Cardiac muscle cell (in vitro differentiated cells and primary cell): ENCODE measurements around the gene TMEM144. TPM values are rescaled to one million over a fixed set of nuclear protein-coding genes. Genes with fewer than 3 reads are reported as not detected.

ENCODE experiments used
- DNase-seq, 2 donors: peaks; one replicate each; pipeline versions ENCODE4 v3.0.0 to v3.0.0-alpha.2; 2010 to 2017; ENCODE audit warnings: low read depth in 1 of 2, low spot score in 1 of 2
- H3K27ac ChIP-seq: fragments of 200-600 bp; sonication (generic); 2 replicates; pipeline ENCODE4 v1.5.1; 2016
- H3K27me3 ChIP-seq: fragments of 200-600 bp; sonication (generic); 2 replicates; pipeline ENCODE4 v1.6.0; 2016; ENCODE audit warnings: control low read depth
- H3K36me3 ChIP-seq: fragments of 200-600 bp; sonication (generic); 2 replicates; pipeline ENCODE4 v1.5.1; 2016; ENCODE audit warnings: control low read depth
- H3K4me1 ChIP-seq: fragments of 200-600 bp; sonication (generic); 2 replicates; pipeline ENCODE4 v1.8.1; 2017; ENCODE audit warnings: low read depth, mild to moderate bottlenecking, mixed run types
- H3K4me3 ChIP-seq: fragments of 200-600 bp; sonication (generic); 2 replicates; pipeline ENCODE4 v1.5.1; 2016; ENCODE audit warnings: mild to moderate bottlenecking
- H3K9me3 ChIP-seq: fragments of 200-600 bp; sonication (generic); 2 replicates; pipeline ENCODE4 v1.5.1; 2017; ENCODE audit warnings: low read depth, mild to moderate bottlenecking, control low read depth
- polyA plus RNA-seq: library from polyadenylated mRNA; unstranded; fragments of >200 nt; fragmentation: Nextera tagmentation; extraction: Ambion mirVana; gene quantifications from 2 replicates; pipeline ENCODE4 v1.2.1, GENCODE V29; 2016
- total RNA-seq: library from RNA; depleted of rRNA; stranded (reverse); fragments of >200 nt; gene quantifications from 2 replicates; pipeline ENCODE4 v1.2.3, GENCODE V29; 2016
- TF ChIP-seq, protein P1 (sequence below): IDR thresholded peaks from 2 replicates; pipeline ENCODE4 v1.5.1; 2012; ENCODE audit warnings: low read depth, mild to moderate bottlenecking, low read length

Gene TMEM144
- total and polyA plus RNA-seq, 2 experiments from 2014 or later: 11.0 to 11.6 TPM

DNA sequence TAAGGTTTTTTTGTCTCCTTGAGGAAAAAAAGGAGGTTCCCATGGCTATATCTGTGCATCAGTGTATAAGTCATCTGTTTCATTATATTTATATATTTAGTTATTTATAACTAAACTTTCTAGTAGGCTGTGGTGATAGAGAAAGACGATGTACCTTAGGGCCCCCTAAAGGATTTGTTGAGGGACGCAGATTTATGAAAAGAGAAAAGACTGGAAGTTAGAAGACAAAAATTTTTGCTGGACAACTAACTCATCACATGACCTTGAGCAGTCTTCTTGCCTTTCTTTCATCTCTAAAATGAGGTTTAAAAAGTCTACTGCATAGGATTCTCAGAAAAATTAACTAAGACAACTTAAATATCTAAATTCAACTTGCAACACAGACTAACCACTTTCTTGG, 43.6 kb upstream of the TMEM144 start:
- TF ChIP-seq, protein P1, sequence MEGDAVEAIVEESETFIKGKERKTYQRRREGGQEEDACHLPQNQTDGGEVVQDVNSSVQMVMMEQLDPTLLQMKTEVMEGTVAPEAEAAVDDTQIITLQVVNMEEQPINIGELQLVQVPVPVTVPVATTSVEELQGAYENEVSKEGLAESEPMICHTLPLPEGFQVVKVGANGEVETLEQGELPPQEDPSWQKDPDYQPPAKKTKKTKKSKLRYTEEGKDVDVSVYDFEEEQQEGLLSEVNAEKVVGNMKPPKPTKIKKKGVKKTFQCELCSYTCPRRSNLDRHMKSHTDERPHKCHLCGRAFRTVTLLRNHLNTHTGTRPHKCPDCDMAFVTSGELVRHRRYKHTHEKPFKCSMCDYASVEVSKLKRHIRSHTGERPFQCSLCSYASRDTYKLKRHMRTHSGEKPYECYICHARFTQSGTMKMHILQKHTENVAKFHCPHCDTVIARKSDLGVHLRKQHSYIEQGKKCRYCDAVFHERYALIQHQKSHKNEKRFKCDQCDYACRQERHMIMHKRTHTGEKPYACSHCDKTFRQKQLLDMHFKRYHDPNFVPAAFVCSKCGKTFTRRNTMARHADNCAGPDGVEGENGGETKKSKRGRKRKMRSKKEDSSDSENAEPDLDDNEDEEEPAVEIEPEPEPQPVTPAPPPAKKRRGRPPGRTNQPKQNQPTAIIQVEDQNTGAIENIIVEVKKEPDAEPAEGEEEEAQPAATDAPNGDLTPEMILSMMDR: peak; percentile 4
- Histone ChIP-seq H3K4me3 (no peak overlapping the region), H3K27ac (no peak overlapping the region), H3K27me3 (no peaks in the 10 kb centered on the region), H3K4me1 (peaks cover 15% of the 10 kb centered on the region), H3K36me3 (no peaks in the 10 kb centered on the region), H3K9me3 (no peaks in the 10 kb centered on the region)
- DNase-seq: peak in 1 of 2 donors; percentile 62

DNA sequence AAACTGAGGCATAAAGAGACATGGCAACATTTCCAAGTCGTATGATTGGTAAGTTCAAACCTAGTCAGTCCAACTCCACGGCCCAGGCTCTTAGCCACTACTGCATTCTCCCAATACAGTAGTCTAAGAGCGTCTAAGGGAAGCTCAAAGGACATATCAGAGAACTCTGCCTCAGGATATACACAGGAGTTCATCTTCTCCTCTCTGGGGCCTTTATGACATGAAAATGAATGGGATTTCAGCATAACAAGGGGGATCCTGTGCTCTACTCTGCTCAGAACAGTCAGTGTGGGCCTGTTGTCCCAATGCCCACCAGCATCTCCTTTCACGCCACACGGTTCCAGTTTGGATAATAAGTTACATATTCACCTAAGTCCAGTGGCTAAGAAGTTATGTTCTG, 41.7 kb upstream of the TMEM144 start:
- H3K27ac ChIP-seq: no peak overlapping the region
- H3K4me1 ChIP-seq: peaks cover 33% of the 10 kb centered on the region
- DNase-seq: no peak
- H3K36me3 ChIP-seq: no peaks in the 10 kb centered on the region
- TF ChIP-seq, protein P1: no peak
- no peaks in the 10 kb centered on the region for H3K9me3 ChIP-seq
- no peaks in the 10 kb centered on the region for H3K27me3 ChIP-seq
- no peak overlapping the region for H3K4me3 ChIP-seq

DNA sequence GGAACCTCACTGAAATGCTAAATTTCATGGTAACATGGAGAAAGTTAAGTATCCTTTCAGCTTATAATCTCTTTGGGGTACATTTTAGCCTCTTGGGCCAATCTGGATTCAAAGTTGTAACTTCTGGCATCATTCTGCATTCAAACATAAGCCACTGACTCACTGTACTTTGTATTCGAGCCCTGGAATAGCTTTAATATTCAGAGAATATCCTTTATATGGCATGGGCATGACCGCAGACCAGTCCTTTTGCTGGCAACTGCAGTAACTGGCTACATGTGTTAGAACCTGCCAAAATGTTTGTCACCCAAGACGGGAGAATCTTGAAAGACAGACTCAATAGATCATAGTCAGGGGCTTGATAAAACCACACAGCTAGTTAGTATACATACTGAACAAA, 40.8 kb upstream of the TMEM144 start:
- H3K36me3 ChIP-seq: no peaks in the 10 kb centered on the region
- peaks cover 35% of the 10 kb centered on the region for H3K4me1 ChIP-seq
- DNase-seq: peak in 1 of 2 donors; percentile 44
- H3K27ac ChIP-seq: no peak overlapping the region
- TF ChIP-seq, protein P1: no peak
- no peak overlapping the region for H3K4me3 ChIP-seq
- H3K9me3 ChIP-seq: no peaks in the 10 kb centered on the region
- no peaks in the 10 kb centered on the region for H3K27me3 ChIP-seq

DNA sequence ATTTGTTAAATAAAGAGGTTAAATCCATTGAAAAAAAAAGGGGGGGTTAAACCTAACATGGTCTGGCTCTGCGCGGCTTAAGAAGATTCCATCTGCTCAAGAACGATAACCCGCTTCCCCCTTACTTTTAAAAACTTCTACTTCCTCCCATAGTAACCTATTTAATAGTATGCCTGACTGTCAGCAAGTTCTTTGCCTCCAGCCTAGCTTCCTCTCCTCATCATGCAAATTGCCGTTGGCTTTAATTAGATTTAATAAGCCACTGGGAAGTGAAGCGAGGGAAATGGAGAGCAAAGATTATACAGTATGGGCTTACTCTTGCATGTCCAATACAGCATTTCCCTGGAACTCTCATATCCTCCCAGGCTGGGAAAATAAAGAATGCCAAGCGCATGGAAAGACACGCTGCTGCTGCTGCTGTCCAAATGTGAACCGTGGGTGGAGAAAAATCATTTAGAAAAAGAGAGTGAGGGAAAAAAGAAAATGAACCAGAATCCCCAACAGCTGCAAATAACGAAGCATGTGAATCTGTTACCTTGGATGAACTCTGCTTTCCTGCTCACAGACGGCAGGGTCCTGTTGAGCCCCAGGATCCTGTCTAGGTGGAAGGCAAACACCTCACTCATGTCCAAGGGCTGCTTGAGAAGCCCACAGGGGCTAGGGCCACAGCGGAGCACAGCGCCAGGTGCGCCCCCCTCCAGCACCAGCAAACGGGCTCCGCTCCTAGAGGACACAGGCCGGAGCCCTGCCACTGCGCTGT, 40.2 kb upstream of the TMEM144 start:
- no peaks in the 10 kb centered on the region for H3K36me3 ChIP-seq
- H3K27me3 ChIP-seq: no peaks in the 10 kb centered on the region
- no peak overlapping the region for H3K27ac ChIP-seq
- peak in 1 of 2 donors; percentile 60 for DNase-seq
- H3K4me1 ChIP-seq: peaks cover 35% of the 10 kb centered on the region
- no peaks in the 10 kb centered on the region for H3K9me3 ChIP-seq
- TF ChIP-seq, protein P1: no peak
- H3K4me3 ChIP-seq: no peak overlapping the region

DNA sequence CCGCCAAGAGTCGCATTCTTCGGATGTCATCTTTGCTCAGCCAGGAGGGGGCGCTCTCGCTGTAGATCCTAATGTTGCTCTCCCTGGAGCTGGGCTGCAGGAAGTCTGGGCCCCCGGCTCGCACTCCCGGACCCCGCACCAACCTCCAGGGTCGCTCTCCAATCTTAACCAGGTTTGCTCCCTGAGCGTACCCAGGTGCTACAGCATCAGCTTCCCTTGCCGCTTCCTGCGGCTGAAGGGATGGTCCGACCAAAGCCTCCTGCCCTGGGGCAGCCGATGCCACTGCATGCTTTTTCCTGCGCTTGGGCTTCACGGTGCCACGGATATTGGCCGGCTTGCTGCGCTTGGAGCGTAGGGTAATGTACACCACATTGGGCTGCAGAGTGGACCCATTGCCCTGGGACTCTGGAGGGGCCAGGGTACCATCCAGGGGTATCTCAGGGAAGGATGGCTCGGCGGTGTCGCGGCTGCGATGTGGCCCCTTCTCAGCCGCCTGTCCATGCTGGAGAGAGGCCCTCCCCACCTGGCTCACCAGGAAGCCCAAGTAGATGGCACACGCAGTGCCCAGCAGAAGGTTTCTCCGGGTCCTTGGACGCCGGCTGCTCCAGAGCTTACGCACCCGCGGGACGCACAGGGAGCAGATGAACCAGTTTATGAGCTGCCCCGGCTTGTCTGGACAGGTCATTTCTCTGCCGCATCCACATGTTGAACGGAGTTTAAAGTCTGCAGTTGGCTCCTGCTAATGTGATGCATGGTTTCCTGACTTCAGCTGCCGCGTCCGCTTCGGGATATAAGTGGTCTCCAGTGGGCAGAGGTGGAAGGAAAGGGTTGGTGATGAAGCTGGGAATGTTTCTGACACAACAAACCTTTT, 39.4 kb upstream of the TMEM144 start:
- Histone ChIP-seq H3K4me1 (peaks cover 36% of the 10 kb centered on the region), H3K4me3 (peak overlapping the region; percentile 25), H3K27ac (peak overlapping the region; percentile 88), H3K36me3 (no peaks in the 10 kb centered on the region), H3K27me3 (no peaks in the 10 kb centered on the region), H3K9me3 (no peaks in the 10 kb centered on the region)
- peak in 1 of 2 donors; percentile 70 for DNase-seq
- TF ChIP-seq, protein P1: peak; percentile 63
